Left hindlimb (tissue), 1 donor: ENCODE results near the gene SKIL.
"Not testable (repeated sequence)": the region's sequence is repeated elsewhere in the genome, so short reads cannot be mapped to it uniquely, and the experiment has no call there.

Experiments
- DNase-seq: peaks from one replicate; pipeline ENCODE4 v3.0.0-alpha.2; 2018

The SKIL gene, protein sequence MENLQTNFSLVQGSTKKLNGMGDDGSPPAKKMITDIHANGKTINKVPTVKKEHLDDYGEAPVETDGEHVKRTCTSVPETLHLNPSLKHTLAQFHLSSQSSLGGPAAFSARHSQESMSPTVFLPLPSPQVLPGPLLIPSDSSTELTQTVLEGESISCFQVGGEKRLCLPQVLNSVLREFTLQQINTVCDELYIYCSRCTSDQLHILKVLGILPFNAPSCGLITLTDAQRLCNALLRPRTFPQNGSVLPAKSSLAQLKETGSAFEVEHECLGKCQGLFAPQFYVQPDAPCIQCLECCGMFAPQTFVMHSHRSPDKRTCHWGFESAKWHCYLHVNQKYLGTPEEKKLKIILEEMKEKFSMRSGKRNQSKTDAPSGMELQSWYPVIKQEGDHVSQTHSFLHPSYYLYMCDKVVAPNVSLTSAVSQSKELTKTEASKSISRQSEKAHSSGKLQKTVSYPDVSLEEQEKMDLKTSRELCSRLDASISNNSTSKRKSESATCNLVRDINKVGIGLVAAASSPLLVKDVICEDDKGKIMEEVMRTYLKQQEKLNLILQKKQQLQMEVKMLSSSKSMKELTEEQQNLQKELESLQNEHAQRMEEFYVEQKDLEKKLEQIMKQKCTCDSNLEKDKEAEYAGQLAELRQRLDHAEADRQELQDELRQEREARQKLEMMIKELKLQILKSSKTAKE

GRCh38 chr3:170357176-170358041 lies at the start of gene SKIL:
SKIL (plus strand) TSS chr3:170357715; CDS start chr3:170360332, 2,617 bp downstream.
- peak; percentile 96 for DNase-seq

- no peak for DNase-seq
Observed at GRCh38 chr3:170309046-170309445, 48.5 kb upstream of the SKIL start.

DNA sequence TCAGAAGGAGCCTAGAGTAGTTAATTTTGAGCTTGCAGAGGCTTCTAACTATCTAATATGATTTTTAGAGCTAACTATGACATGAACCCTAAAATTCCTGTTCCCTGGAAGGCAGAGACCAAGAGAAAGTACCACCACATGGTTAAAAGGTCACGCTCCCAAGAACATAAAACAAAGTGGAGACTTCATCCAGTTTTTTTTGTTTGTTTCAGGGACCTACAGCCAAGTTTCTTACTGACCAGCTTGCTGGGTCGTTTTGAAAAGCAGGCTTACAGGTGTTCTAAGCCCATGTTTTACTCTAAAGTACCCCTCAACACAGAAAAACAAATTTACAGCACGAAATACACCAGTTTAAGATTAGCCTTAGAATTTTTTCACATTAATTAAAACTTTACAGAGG lies 39.6 kb upstream of the SKIL start:
- no peak for DNase-seq

GRCh38 chr3:170320461-170321121 lies 36.9 kb upstream of the SKIL start:
- DNase-seq: no peak

GRCh38 chr3:170321321-170322034 lies 36.0 kb upstream of the SKIL start:
- DNase-seq: no peak

DNA sequence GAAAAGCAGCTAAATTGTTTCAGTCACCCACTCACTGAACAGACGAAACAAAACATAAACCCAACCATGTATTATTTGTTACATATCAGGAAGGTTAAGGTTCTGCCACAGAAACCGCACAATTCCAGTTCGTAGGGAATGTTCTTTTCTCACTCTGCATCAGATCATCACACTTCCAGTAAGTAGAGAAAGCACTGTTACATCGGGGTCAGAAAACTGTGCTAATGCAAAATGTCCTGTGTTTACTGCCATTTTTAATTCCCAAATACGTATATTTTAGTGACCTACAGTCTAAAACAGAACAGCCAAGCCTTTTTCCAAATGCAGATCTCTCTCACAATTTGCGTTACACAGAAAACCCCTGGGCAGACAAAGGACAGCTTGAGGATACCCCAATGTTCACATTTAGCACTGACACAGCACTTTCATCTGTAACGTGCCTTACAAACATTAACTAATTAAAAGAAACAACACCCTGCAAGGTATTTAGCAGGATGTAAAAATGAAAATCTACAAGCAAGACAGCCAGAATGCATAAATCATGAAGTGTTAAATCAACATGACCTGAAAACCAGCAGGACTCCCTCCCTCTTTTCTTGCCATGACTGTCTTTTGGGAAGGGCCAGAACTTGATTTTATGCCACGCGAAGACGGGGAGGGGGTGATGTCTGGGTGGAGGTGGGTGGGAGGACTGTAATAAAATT lies 34.8 kb upstream of the SKIL start:
- no peak for DNase-seq

GRCh38 chr3:170323331-170323730 lies 34.2 kb upstream of the SKIL start:
- no peak for DNase-seq

- no peak for DNase-seq
Observed at GRCh38 chr3:170324962-170325361, 32.6 kb upstream of the SKIL start.

DNA sequence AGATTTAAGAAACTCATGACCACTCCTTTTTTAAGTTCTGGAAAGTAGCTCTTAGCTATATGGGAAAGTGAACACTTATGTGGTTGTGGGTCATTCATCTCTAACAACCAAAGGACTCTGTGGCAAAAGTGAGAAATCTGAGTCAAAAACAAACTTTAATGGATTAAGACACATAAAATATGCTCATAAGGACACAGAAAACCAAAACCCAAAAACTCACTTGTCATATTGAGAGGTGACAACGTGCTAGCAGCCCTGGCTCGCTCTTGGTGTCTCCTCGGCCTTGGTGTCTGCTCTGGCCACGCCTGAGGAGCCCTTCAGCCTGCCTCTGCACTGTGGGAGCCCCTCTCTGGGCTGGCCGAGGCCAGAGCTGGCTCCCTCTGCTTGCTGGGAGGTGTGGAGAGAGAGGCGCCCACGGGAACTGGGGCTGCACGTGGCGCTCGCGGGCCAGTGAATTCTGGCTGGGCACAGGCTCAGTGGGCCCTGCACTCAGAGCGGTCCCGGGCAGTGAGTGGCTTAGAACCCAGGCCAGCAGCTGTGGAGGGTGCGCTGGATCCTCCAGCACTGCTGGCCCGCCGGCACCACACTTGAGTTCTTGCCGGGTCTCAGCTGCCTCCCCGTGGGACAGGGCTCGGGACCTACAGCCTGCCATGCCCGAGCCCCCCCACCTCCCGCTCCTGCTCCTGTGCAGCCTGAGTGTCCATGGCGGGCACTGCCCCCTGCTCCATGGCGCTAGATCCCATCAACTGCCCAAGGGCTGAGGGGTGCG lies 30.3 kb upstream of the SKIL start:
- no peak for DNase-seq

GRCh38 chr3:170327868-170328548 lies 29.5 kb upstream of the SKIL start:
- not testable (repeated sequence) for DNase-seq

GRCh38 chr3:170330366-170330765 lies 27.1 kb upstream of the SKIL start:
- no peak for DNase-seq

DNA sequence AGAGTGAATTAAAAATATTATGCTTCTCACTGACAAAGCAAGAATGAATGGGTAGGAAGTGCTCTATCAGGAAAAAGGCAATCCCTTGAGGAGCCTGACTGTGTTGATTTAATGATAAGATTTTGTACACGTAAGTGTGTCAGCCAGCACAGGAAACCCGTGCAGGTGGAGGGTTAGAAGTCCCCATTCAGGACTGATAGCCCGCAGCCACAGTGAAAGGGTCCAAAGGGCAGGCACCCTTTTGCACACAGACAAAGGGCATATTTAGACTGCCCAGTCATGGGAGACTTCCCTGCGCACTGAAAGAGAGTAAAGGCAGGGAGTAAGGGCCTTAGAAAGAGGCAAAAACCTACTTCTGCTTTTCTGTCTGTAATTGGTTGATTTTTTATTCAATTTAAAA lies 26.4 kb upstream of the SKIL start:
- no peak for DNase-seq

GRCh38 chr3:170337420-170337819 lies 20.1 kb upstream of the SKIL start:
- no peak for DNase-seq

DNA sequence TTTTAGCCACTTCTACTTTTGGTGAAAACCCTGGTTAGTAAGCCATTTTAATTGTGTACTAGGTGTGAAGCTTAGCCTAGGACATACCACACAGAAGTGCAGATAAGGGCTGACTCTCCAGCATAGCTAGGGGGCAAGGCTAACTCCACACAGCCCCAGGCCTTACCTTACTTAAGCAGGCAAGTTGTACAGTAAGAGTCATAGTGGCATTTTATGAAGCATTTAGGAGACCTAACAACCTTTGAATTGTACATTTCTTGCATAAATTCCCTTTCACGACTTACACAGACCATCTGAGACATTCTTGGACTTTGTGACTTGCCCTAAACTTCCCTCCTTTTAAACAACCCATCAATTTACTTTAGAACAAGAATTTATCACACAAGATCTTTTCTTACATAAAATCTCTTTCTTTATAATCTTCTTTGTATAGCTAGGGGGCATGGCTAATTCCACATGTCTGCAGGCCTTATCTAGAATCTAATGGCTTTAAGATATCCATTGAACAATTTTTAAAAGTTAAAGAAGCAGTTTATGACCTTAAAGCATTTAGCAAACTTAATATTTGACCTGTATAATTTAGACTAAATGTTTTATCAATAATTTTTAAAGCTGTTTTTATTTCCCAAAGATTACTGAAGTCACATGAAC lies 18.7 kb upstream of the SKIL start:
- no peak for DNase-seq

DNA sequence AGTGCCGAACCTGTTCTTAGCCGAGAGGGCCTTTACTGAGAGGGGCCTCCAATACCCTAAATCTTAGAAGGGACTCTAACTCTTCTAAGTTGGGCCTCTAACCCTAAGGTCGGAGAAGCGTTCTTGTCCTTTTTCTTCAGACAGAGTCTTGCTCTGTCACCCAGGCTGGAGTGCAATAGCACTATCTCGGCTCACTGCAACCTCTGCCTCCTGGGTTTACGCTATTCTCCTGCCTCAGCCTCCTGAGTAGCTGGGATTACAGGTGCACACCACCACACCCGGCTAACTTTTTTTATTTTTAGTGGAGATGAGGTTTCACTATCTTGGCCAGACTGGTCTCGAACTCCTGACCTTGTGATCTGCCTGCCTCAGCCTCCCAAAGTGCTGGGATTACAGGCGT lies 15.2 kb upstream of the SKIL start:
- not testable (repeated sequence) for DNase-seq

GRCh38 chr3:170343859-170344258 lies 13.7 kb upstream of the SKIL start:
- not testable (repeated sequence) for DNase-seq

DNA sequence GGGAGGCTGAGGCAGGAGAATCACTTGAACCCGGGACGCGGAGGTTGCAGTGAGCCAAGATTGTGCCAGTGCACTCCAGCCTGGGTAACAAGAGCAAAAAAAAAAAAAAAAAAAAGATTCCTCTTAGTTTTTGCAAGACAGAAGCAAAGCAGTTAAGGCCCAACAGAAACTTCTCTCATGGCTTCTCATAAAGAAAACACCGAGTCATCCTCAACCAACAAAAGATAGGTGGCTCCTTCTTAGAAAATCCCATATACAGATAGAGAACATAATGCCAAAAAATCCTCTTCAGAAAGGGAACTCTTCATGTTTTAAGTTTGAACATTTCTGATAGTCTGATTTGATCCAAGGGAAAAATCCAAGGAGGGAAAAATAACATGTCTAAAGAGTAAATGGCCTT lies 12.5 kb upstream of the SKIL start:
- no peak for DNase-seq

DNA sequence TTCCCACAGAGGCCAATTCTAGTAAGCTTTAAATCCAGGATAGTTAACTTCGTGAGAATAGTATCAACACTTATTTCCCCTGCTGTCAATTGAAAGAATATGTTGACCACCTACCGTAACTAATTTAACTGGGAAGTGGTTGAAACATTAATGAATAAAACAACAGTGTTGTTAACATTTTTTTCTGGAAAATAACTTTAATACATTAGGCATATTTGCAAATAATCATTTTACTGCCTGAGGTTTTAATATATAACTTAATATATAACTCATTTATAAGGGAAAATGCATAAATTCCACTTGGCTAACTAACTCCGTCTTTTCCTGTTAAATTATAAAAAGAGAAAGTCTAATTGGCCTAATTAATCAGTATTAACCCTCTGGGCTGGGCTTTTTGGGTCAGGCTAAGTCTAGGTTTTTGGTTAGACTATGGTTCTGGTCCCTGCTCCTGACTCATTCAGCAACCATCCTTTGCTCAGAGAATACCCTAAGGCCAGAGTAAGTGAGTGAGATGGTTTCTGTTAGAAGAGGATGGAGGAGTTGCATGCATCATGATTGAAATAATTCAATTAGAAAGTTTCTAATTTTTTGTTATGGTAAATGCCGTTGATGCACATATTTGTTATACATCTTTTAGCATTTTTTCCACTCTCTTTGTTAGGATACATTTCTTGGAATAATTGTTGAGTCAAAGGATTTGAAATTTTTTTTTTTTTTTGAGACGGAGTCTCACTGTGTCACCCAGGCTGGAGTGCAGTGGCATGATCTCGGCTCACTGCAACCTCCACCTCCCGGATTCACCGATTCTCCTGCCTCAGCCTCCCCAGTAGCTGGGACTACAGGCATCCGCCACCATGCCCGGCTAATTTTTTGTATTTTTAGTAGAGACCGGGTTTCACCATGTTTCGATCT lies 10.8 kb upstream of the SKIL start:
- no peak for DNase-seq
